Trophoblast cell (in vitro differentiated cells and primary cell): Measurements from ENCODE around the gene ETV3L.

ENCODE experiments used
- DNase-seq, 2 donors: peaks; one replicate each; pipeline ENCODE4 v3.0.0-alpha.2; 2016
- H2AFZ ChIP-seq: 2 replicates; pipeline ENCODE4 v1.6.1; 2013; ENCODE audit warnings: low read length, moderate library complexity, mild to moderate bottlenecking; ENCODE audit not compliant: insufficient read depth, poor library complexity
- H2AK5ac ChIP-seq: 2 replicates; pipeline ENCODE4 v1.6.1; 2013; ENCODE audit warnings: mild to moderate bottlenecking, low read length
- H2BK120ac ChIP-seq: 2 replicates; pipeline ENCODE4 v1.6.1; 2013; ENCODE audit warnings: low read length, mild to moderate bottlenecking, moderate library complexity; ENCODE audit not compliant: insufficient read depth, poor library complexity
- H2BK12ac ChIP-seq: 2 replicates; pipeline ENCODE4 v1.6.1; 2013; ENCODE audit warnings: mild to moderate bottlenecking, low read length, moderate library complexity
- H2BK5ac ChIP-seq: 2 replicates; pipeline ENCODE4 v1.6.1; 2013; ENCODE audit warnings: low read length, low read depth, moderate library complexity, mild to moderate bottlenecking; ENCODE audit not compliant: poor library complexity
- H3K14ac ChIP-seq: 2 replicates; pipeline ENCODE4 v1.6.1; 2013; ENCODE audit warnings: mild to moderate bottlenecking, low read length
- H3K18ac ChIP-seq: 2 replicates; pipeline ENCODE4 v1.6.1; 2013; ENCODE audit warnings: mild to moderate bottlenecking, low read length
- H3K23ac ChIP-seq: 2 replicates; pipeline ENCODE4 v1.6.1; 2013; ENCODE audit warnings: low read length
- H3K27ac ChIP-seq: 2 replicates; pipeline ENCODE4 v1.5.1; 2013; ENCODE audit warnings: low read depth, mild to moderate bottlenecking, inconsistent platforms, low read length, moderate library complexity
- H3K27me3 ChIP-seq: 2 replicates; pipeline ENCODE4 v1.6.1; 2013; ENCODE audit warnings: inconsistent platforms, mild to moderate bottlenecking, low read length, moderate library complexity; ENCODE audit not compliant: insufficient read depth
- H3K36me3 ChIP-seq, 2 experiments: 1 replicate in 1 of 2; 2 replicates in 1 of 2; pipeline ENCODE4 v1.6.1; 2013; ENCODE audit warnings: low read length in 2 of 2, mild to moderate bottlenecking in 2 of 2, moderate library complexity in 1 of 2; ENCODE audit not compliant: insufficient read depth in 2 of 2, control insufficient read depth in 1 of 2
- H3K4ac ChIP-seq: 2 replicates; pipeline ENCODE4 v1.6.1; 2013; ENCODE audit warnings: low read depth, mild to moderate bottlenecking, low read length, moderate library complexity
- H3K4me1 ChIP-seq, 2 experiments: 1 replicate in 1 of 2; 2 replicates in 1 of 2; pipeline ENCODE4 v1.6.1; 2013; ENCODE audit warnings: low read length in 2 of 2, mild to moderate bottlenecking in 2 of 2, moderate library complexity in 1 of 2; ENCODE audit not compliant: insufficient read depth in 2 of 2, control insufficient read depth in 1 of 2
- H3K4me2 ChIP-seq: 2 replicates; pipeline ENCODE4 v1.6.1; 2013; ENCODE audit warnings: inconsistent platforms, mild to moderate bottlenecking, low read length, moderate library complexity
- H3K4me3 ChIP-seq: 2 replicates; pipeline ENCODE4 v1.5.1; 2013; ENCODE audit warnings: mild to moderate bottlenecking, low read depth, low read length, inconsistent platforms
- H3K79me1 ChIP-seq: one replicate; pipeline ENCODE4 v1.6.1; 2013; ENCODE audit warnings: low read length
- H3K79me2 ChIP-seq: 2 replicates; pipeline ENCODE4 v1.6.1; 2013; ENCODE audit warnings: low read length, mild to moderate bottlenecking; ENCODE audit not compliant: control insufficient read depth, insufficient read depth, poor library complexity
- H3K9ac ChIP-seq: 2 replicates; pipeline ENCODE4 v1.6.1; 2013; ENCODE audit warnings: mild to moderate bottlenecking, low read length
- H3K9me3 ChIP-seq: 2 replicates; pipeline ENCODE4 v1.6.1; 2013; ENCODE audit warnings: low read depth, mild to moderate bottlenecking, control low read depth, inconsistent platforms, low read length; ENCODE audit not compliant: insufficient read depth
- H4K12ac ChIP-seq: 2 replicates; pipeline ENCODE4 v1.6.1; 2013; ENCODE audit warnings: low read depth, mild to moderate bottlenecking, low read length, moderate library complexity
- H4K8ac ChIP-seq: 2 replicates; pipeline ENCODE4 v1.6.1; 2013; ENCODE audit warnings: low read depth, mild to moderate bottlenecking, low read length, moderate library complexity
- H4K91ac ChIP-seq: one replicate; pipeline ENCODE4 v1.6.1; 2013; ENCODE audit warnings: low read depth, mild to moderate bottlenecking, low read length, moderate library complexity
- WGBS: extraction: QIAGEN DNeasy Blood & Tissue Kit; methylation state at CpG from one replicate; pipeline ENCODE4 v1.1.7; 2013; ENCODE audit warnings: missing lambda C conversion rate; ENCODE audit not compliant: insufficient read length, insufficient coverage; ENCODE audit errors: extremely low coverage; 5-methylcytosine and 5-hydroxymethylcytosine counted together

ETV3L gene

GRCh38 chr1:157044326-157044725 lies 55.3 kb downstream of the ETV3L start:
- DNase-seq, result no peak
- WGBS, result no CpG with 5 or more reads among the region's 6 CpGs
- Histone ChIP-seq H4K12ac (no peak overlapping the region), H3K4me2 (peak overlapping the region; percentile 36), H3K36me3 (no peaks in the 10 kb centered on the region), H3K27me3 (no peaks in the 10 kb centered on the region), H3K4ac (peak overlapping the region; percentile 27), H4K8ac (no peak overlapping the region), H4K91ac (no peak overlapping the region), H3K27ac (no peak overlapping the region), H3K23ac (no peak overlapping the region), H3K4me3 (no peak overlapping the region), H2BK120ac (no peak overlapping the region), H3K14ac (no peak overlapping the region), H2AFZ (no peak overlapping the region), H2AK5ac (no peak overlapping the region), H3K79me2 (peaks cover 12% of the 10 kb centered on the region), H3K4me1 (peaks cover 11 to 14% of the 10 kb centered on the region in 2 experiments), H3K9me3 (no peaks in the 10 kb centered on the region), H3K79me1 (peaks cover 10% of the 10 kb centered on the region), H3K9ac (no peak overlapping the region), H2BK5ac (no peak overlapping the region), H3K18ac (no peak overlapping the region), H2BK12ac (no peak overlapping the region)

- peak overlapping the region; percentile 52 for H3K18ac ChIP-seq
- H2AFZ ChIP-seq, result no peak overlapping the region
- H3K9me3 ChIP-seq, result no peaks in the 10 kb centered on the region
- H2BK12ac ChIP-seq, result no peak overlapping the region
- H4K8ac ChIP-seq, result no peak overlapping the region
- no peak overlapping the region for H3K9ac ChIP-seq
- H3K23ac ChIP-seq, result no peak overlapping the region
- no peak overlapping the region for H4K91ac ChIP-seq
- H2AK5ac ChIP-seq, result peak overlapping the region; percentile 51
- no peak overlapping the region for H4K12ac ChIP-seq
- H3K4me3 ChIP-seq, result no peak overlapping the region
- H3K4ac ChIP-seq, result peak overlapping the region; percentile 78
- peaks cover 10% of the 10 kb centered on the region for H3K79me1 ChIP-seq
- H3K36me3 ChIP-seq, result no peaks in the 10 kb centered on the region
- H3K14ac ChIP-seq, result no peak overlapping the region
- no CpG with 5 or more reads among the region's 2 CpGs for WGBS
- no peak overlapping the region for H2BK120ac ChIP-seq
- no peak overlapping the region for H2BK5ac ChIP-seq
- peak overlapping the region; percentile 36 for H3K4me2 ChIP-seq
- DNase-seq, result no peak
- no peak overlapping the region for H3K27ac ChIP-seq
- peaks cover 11 to 14% of the 10 kb centered on the region in 2 experiments for H3K4me1 ChIP-seq
- no peaks in the 10 kb centered on the region for H3K27me3 ChIP-seq
- H3K79me2 ChIP-seq, result peaks cover 12% of the 10 kb centered on the region
Measured at GRCh38 chr1:157043685-157044084, 55.9 kb downstream of the ETV3L start.

- Histone ChIP-seq H2BK120ac (no peak overlapping the region), H4K12ac (no peak overlapping the region), H3K36me3 (no peaks in the 10 kb centered on the region), H3K4me3 (no peak overlapping the region), H2BK5ac (no peak overlapping the region), H2AFZ (no peak overlapping the region), H3K4me1 (peaks cover 11 to 14% of the 10 kb centered on the region in 2 experiments), H3K79me1 (peaks cover 10% of the 10 kb centered on the region), H3K23ac (no peak overlapping the region), H2BK12ac (no peak overlapping the region), H3K9ac (no peak overlapping the region), H3K18ac (no peak overlapping the region), H3K27ac (no peak overlapping the region), H3K27me3 (no peaks in the 10 kb centered on the region), H3K14ac (no peak overlapping the region), H4K91ac (no peak overlapping the region), H3K4ac (no peak overlapping the region), H3K79me2 (peaks cover 12% of the 10 kb centered on the region), H4K8ac (no peak overlapping the region), H3K9me3 (no peaks in the 10 kb centered on the region), H2AK5ac (no peak overlapping the region), H3K4me2 (no peak overlapping the region)
- no peak for DNase-seq
- WGBS, result no CpG with 5 or more reads among the region's 2 CpGs
Measured at GRCh38 chr1:157042846-157043245, 56.8 kb downstream of the ETV3L start.
